ENCODE measurements around the gene AFAP1L2. TPM values are rescaled to one million over a fixed set of nuclear protein-coding genes. Genes with fewer than 3 reads are reported as not detected.

The AFAP1L2 gene
- total RNA-seq, 6 experiments from 2014 or later, result 0.50 to 2.2 (median 1.1) TPM

DNA sequence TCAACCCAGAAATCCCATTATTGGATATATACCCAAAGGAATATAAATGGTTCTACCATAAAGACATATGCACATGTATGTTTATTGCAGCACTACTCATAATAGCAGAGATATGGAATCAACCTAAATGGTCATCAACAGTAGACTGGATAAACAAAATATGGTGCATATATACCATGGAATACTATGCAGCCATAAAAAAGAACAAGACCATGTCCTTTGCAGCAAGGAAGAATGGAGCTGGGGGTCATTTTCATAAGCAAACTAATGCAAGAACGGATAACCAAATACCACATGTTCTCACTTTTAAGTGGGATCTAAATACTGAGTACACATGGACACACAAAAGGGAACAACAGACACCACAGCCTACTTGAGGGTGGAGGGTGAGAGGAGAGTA, 2.2 kb upstream of the AFAP1L2 start:
- Histone ChIP-seq H3K27ac (no peak overlapping the region), H3K4me1 (peaks cover 0 to 13% (median 0%) of the 10 kb centered on the region in 4 donors), H3K27me3 (peaks cover 0 to 8% of the 10 kb centered on the region in 2 donors), H3K9me3 (no peaks in the 10 kb centered on the region), H3K4me3 (no peak overlapping the region), H3K36me3 (no peaks in the 10 kb centered on the region)
- ATAC-seq (no peak), DNase-seq (no peak)
- 70% methylated on average over 1 of the region's 1 CpG for WGBS (ENCODE audit: insufficient coverage, low coverage, low lambda C conversion rate, missing lambda C conversion rate)
- intact Hi-C loops (cut with DNase I), result no loop called here
- no peak for TF ChIP-seq POLR2A (IDR thresholded peaks at IDR 0.05)
- TF ChIP-seq, protein P1, sequence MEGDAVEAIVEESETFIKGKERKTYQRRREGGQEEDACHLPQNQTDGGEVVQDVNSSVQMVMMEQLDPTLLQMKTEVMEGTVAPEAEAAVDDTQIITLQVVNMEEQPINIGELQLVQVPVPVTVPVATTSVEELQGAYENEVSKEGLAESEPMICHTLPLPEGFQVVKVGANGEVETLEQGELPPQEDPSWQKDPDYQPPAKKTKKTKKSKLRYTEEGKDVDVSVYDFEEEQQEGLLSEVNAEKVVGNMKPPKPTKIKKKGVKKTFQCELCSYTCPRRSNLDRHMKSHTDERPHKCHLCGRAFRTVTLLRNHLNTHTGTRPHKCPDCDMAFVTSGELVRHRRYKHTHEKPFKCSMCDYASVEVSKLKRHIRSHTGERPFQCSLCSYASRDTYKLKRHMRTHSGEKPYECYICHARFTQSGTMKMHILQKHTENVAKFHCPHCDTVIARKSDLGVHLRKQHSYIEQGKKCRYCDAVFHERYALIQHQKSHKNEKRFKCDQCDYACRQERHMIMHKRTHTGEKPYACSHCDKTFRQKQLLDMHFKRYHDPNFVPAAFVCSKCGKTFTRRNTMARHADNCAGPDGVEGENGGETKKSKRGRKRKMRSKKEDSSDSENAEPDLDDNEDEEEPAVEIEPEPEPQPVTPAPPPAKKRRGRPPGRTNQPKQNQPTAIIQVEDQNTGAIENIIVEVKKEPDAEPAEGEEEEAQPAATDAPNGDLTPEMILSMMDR (IDR thresholded peaks at IDR 0.05), result no peak

DNA sequence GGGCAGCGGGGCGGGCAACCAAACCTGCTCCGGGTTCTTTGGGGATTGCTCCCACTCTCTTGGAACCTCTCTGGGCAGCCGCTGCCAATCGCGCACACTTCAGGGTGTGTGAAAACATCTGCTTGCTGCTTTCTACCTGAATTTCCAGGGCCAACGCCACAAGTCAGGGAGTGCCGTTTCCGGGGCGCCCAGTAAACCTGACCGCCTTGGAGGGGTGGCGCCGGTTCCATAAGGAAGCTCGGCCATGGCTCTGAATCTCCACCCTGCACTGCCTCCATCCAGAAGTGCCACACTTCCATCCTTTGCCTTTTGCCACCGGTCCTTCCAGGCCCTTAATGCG, 679 bp upstream of the AFAP1L2 start:
- intact Hi-C loops (cut with DNase I), result no loop called here
- Histone ChIP-seq H3K4me3 (peak overlapping the region in 1 of 3 donors; percentile 51), H3K27me3 (peaks cover 0 to 12% of the 10 kb centered on the region in 2 donors), H3K36me3 (no peaks in the 10 kb centered on the region), H3K4me1 (peaks cover 0 to 13% (median 0%) of the 10 kb centered on the region in 4 donors), H3K27ac (no peak overlapping the region), H3K9me3 (no peaks in the 10 kb centered on the region)
- TF ChIP-seq POLR2A (IDR thresholded peaks at IDR 0.05), result no peak
- TF ChIP-seq, protein P1 (IDR thresholded peaks at IDR 0.05), result no peak
- ATAC-seq (no peak), DNase-seq (no peak)
- WGBS (ENCODE audit: insufficient coverage, low coverage, low lambda C conversion rate, missing lambda C conversion rate), result 56% methylated on average over 2 of the region's 16 CpGs

DNA sequence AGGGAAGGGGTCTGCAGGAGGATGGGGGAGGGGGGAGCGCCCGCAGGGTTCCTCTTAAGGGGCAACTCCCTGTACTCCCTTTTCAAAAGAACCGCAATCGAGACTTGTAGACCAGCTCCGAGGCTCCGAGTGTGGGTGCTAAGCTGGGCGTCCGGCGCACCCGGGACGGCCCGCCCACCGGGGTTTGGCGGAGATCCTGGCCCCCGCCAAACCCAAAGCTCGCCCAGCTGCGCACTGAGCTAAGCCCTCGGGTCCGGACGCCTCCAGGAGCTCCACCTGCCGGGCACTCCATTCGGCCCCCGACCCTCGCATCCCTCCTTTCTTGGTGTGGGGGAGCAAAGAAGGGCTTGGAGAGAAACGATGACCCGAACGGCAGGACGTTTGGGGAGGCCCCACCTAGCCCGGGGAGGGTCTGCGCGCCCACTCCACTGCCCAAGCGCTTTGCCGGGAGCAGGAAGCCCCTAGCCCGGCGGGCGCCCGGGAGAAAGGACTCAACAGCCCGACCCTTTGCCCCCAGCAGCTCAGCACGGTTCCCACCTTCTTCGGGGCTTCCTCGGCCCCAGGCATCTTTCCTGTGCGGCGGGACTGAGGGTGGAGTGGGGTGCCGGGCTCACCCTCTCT, 651 bp downstream of the AFAP1L2 start:
- peak overlapping the region; percentile 20 to 51 (median 39) for H3K4me3 ChIP-seq
- H3K36me3 ChIP-seq, result no peaks in the 10 kb centered on the region
- ATAC-seq (peak; percentile 11 to 38 (median 18)), DNase-seq (no peak)
- intact Hi-C loops (cut with DNase I), result no loop called here
- TF ChIP-seq POLR2A (IDR thresholded peaks at IDR 0.05), result no peak
- TF ChIP-seq, protein P1 (IDR thresholded peaks at IDR 0.05), result no peak
- peaks cover 0 to 13% (median 0%) of the 10 kb centered on the region in 4 donors for H3K4me1 ChIP-seq
- peaks cover 0 to 14% of the 10 kb centered on the region in 2 donors for H3K27me3 ChIP-seq
- 0% methylated on average over 11 of the region's 44 CpGs for WGBS (ENCODE audit: insufficient coverage, low coverage, low lambda C conversion rate, missing lambda C conversion rate)
- H3K9me3 ChIP-seq, result no peaks in the 10 kb centered on the region
- H3K27ac ChIP-seq, result no peak overlapping the region

DNA sequence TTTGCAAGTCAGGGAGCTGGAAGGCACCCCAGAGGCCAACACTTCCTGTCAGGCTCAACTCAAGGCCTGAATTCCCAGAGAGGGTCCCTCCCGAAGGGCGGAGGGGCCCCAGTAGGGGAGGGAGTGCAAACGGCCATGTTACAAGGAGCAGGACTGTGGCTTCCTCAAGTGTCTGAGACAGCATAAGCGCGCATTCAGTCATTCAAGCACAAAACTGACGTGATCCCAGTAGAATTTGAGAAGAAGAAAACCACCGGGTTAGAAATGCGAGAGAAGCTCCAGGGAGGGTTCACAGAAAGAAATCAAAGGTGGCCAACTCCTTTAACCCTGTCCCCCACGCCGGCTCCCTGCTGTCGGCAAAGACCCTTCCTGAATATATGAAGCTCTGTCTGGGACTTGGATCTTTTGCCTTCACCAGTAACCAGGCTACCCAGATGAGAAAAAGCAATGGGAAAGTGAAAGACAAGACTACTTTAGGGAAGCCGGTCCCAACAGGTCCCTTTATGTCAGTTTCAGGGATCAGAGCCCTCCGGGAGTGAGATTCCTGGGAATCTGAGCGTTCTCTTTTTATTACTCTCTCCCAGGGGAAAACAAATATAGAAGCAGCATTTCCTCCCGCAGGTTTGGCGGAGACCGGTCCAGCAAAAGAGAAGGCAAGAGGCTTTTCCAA, 1.3 kb downstream of the AFAP1L2 start:
- Histone ChIP-seq H3K4me3 (peak overlapping the region; percentile 20 to 51 (median 39)), H3K9me3 (no peaks in the 10 kb centered on the region), H3K36me3 (no peaks in the 10 kb centered on the region), H3K27ac (no peak overlapping the region), H3K4me1 (peaks cover 0 to 13% (median 0%) of the 10 kb centered on the region in 4 donors), H3K27me3 (peaks cover 0 to 14% of the 10 kb centered on the region in 2 donors)
- TF ChIP-seq, protein P1 (IDR thresholded peaks at IDR 0.05), result no peak
- no peak for TF ChIP-seq POLR2A (IDR thresholded peaks at IDR 0.05)
- 10% methylated on average over 13 of the region's 17 CpGs for WGBS (ENCODE audit: insufficient coverage, low coverage, low lambda C conversion rate, missing lambda C conversion rate)
- ATAC-seq (no peak), DNase-seq (no peak)
- intact Hi-C loops (cut with DNase I), result no loop called here

All from right lobe of liver (tissue), 6 donors.